Peyer's patch (tissue), 4 donors: ENCODE measurements around the gene CCDC159. TPM values are rescaled to one million over a fixed set of nuclear protein-coding genes. Genes with fewer than 3 reads are reported as not detected.
A peak's percentile ranks its signal among the peaks of the same experiment; 100 is the strongest.
"Not testable (repeated sequence)": the region's sequence is repeated elsewhere in the genome, so short reads cannot be mapped to it uniquely, and the experiment has no call there.

Source experiments
- DNase-seq, 3 donors: peaks; one replicate each; pipeline ENCODE4 v3.0.0-alpha.2; 2017 to 2019
- H3K27ac ChIP-seq, 4 donors: fragments of 200-600 bp; sonication (generic); one replicate each; pipeline ENCODE4 v1.5.1; 2016 to 2019
- H3K27me3 ChIP-seq, 2 donors: fragments of 200-600 bp; sonication (generic); one replicate each; pipeline ENCODE4 v1.5.1; 2019
- H3K36me3 ChIP-seq, 3 donors: fragments of 200-600 bp; sonication (generic); one replicate each; pipeline ENCODE4 v1.5.1; 2016 to 2019
- H3K4me1 ChIP-seq, 4 donors: fragments of 200-600 bp; sonication (generic); one replicate each; pipeline ENCODE4 v1.5.1; 2016 to 2019
- H3K4me3 ChIP-seq, 4 donors: fragments of 200-600 bp; sonication (generic); 1 replicate in 3 of 4; 2 replicates in 1 of 4; pipeline ENCODE4 v1.5.1; 2016 to 2019; ENCODE audit warnings: mild to moderate bottlenecking in 1 of 4
- H3K9me3 ChIP-seq, 4 donors: fragments of 200-600 bp; sonication (generic); one replicate each; pipeline ENCODE4 v1.5.1; 2016 to 2019; ENCODE audit warnings: mild to moderate bottlenecking in 1 of 4
- POLR2A ChIP-seq, 2 donors: fragments of 450-650 bp; IDR thresholded peaks; one replicate each; pipeline ENCODE4 v1.5.1; 2017; ENCODE audit warnings: antibody characterized with exemption in 2 of 2, mild to moderate bottlenecking in 2 of 2, moderate library complexity in 2 of 2
- total RNA-seq, 4 donors: library from RNA; depleted of rRNA; stranded (reverse); fragments of >200 nt; gene quantifications; one replicate each; pipeline ENCODE4 v1.1.0, GENCODE V29; 2016
- TF ChIP-seq, protein P1 (sequence below), 6 experiments: fragments of 450-650 bp in 4 of 6; fragments of 200-600 bp in 2 of 6; sonication (generic) in 1 of 6; IDR thresholded peaks; one replicate each; pipeline ENCODE4 v1.5.1; 2017 to 2019; ENCODE audit warnings: antibody characterized with exemption in 6 of 6, mild to moderate bottlenecking in 3 of 6, moderate library complexity in 1 of 6

CCDC159 gene
- total RNA-seq, 4 donors from 2014 or later, result 25.6 to 157 (median 65.6) TPM

DNA sequence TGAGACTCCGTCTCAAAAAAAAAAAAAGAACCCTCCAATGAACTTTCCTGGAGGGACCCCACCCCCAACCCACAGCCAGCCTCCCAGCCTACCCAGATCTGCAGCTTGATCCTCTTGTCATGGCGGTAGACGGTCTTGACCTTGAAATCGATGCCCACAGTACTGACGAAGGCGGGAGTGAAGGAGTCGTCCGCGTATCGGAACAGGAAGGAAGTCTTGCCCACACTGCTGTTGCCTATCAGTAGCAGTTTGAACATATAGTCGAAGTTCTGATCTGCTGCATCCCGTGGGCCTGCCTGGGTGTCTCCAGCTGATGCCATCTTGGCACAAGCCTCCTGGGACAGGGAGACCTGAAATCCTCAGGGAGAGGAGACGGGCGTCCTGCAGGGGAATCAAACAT lies 9.2 kb upstream of the CCDC159 start:
- no peak for TF ChIP-seq POLR2A (IDR thresholded peaks at IDR 0.05)
- TF ChIP-seq, protein P1, sequence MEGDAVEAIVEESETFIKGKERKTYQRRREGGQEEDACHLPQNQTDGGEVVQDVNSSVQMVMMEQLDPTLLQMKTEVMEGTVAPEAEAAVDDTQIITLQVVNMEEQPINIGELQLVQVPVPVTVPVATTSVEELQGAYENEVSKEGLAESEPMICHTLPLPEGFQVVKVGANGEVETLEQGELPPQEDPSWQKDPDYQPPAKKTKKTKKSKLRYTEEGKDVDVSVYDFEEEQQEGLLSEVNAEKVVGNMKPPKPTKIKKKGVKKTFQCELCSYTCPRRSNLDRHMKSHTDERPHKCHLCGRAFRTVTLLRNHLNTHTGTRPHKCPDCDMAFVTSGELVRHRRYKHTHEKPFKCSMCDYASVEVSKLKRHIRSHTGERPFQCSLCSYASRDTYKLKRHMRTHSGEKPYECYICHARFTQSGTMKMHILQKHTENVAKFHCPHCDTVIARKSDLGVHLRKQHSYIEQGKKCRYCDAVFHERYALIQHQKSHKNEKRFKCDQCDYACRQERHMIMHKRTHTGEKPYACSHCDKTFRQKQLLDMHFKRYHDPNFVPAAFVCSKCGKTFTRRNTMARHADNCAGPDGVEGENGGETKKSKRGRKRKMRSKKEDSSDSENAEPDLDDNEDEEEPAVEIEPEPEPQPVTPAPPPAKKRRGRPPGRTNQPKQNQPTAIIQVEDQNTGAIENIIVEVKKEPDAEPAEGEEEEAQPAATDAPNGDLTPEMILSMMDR (IDR thresholded peaks at IDR 0.05), result no peak
- Histone ChIP-seq H3K27ac (no peak overlapping the region), H3K4me3 (no peak overlapping the region), H3K27me3 (no peaks in the 10 kb centered on the region), H3K9me3 (no peaks in the 10 kb centered on the region), H3K4me1 (peaks cover 0 to 21% (median 9%) of the 10 kb centered on the region in 4 donors), H3K36me3 (peaks cover 0 to 39% (median 0%) of the 10 kb centered on the region in 3 donors)
- no peak for DNase-seq

GRCh38 chr19:11338121-11338520 lies 8.2 kb upstream of the CCDC159 start:
- Histone ChIP-seq H3K27me3 (no peaks in the 10 kb centered on the region), H3K4me1 (peaks cover 0 to 21% (median 9%) of the 10 kb centered on the region in 4 donors), H3K27ac (peak overlapping the region in 2 of 4 donors; percentile 76 to 79), H3K36me3 (peaks cover 0 to 33% (median 0%) of the 10 kb centered on the region in 3 donors), H3K4me3 (peak overlapping the region in 2 of 4 donors; percentile 68 to 74), H3K9me3 (no peaks in the 10 kb centered on the region)
- DNase-seq, result no peak
- TF ChIP-seq POLR2A (IDR thresholded peaks at IDR 0.05), result no peak
- TF ChIP-seq, protein P1 (IDR thresholded peaks at IDR 0.05), result no peak

DNA sequence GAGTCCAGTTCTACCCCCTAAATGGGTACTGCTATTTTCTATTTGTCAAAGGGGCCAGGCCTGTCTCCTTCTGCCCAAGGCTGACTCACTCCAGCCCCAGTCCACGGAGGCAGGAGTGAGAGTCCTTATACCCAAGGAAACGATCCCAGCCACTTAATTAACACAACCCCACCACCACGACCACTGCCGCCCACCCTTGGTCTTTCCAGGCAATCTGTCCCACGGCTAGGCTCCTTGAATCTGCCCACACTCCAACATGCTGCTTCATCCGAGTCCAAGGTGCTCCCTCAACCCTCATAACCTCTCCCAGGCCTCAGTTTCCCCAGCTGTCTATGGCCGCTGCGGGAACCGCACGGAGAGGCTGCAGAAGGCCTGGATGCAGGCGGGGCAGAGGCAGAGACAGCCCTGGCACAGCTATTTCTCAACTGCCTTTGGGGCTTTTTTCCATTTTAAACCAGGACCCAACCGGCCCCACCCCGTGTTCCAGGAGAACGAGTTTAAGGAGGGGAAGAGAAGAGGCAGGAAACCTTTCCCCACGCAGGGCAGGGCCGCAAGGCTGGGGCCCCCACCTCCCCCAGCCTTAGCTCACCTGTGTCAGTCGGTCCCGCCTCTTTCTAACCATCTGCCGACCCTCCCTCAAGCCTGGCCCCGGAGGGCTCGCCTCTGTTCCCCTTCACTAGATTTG lies 7.6 kb upstream of the CCDC159 start:
- H3K4me3 ChIP-seq, result peak overlapping the region; percentile 61 to 74 (median 66)
- H3K4me1 ChIP-seq, result peaks cover 0 to 26% (median 9%) of the 10 kb centered on the region in 4 donors
- H3K9me3 ChIP-seq, result no peaks in the 10 kb centered on the region
- TF ChIP-seq, protein P1 (IDR thresholded peaks at IDR 0.05), result no peak
- no peak for TF ChIP-seq POLR2A (IDR thresholded peaks at IDR 0.05)
- no peaks in the 10 kb centered on the region for H3K27me3 ChIP-seq
- H3K36me3 ChIP-seq, result peaks cover 0 to 27% (median 0%) of the 10 kb centered on the region in 3 donors
- peak overlapping the region; percentile 55 to 79 (median 78) for H3K27ac ChIP-seq
- no peak for DNase-seq

- Histone ChIP-seq H3K36me3 (peaks cover 0 to 22% (median 0%) of the 10 kb centered on the region in 3 donors), H3K9me3 (no peaks in the 10 kb centered on the region), H3K4me1 (peaks cover 0 to 33% (median 11%) of the 10 kb centered on the region in 4 donors), H3K27ac (peak within 1 kb of the TSS; percentile 55 to 79 (median 78)), H3K4me3 (peak within 1 kb of the TSS; percentile 61 to 74 (median 66)), H3K27me3 (no peaks in the 10 kb centered on the region)
- peak; percentile 84 to 95 (median 92) for DNase-seq
- peak; percentile 24 to 46 for TF ChIP-seq POLR2A (IDR thresholded peaks at IDR 0.05)
- TF ChIP-seq, protein P1 (IDR thresholded peaks at IDR 0.05), result no peak
Measured at GRCh38 chr19:11339254-11340098, 6.8 kb upstream of the CCDC159 start, which contains the start of gene RAB3D. RAB3D (minus strand) TSS chr19:11339657; CDS start chr19:11337399, 2,258 bp downstream.

- peak overlapping the region; percentile 55 to 79 (median 78) for H3K27ac ChIP-seq
- not testable (repeated sequence) for H3K27me3 ChIP-seq, DNase-seq, H3K9me3 ChIP-seq
- peak overlapping the region in 2 of 4 donors; percentile 65 to 68 for H3K4me3 ChIP-seq
- peaks cover 0 to 39% (median 13%) of the 10 kb centered on the region in 4 donors for H3K4me1 ChIP-seq
- H3K36me3 ChIP-seq, result peaks cover 0 to 16% (median 0%) of the 10 kb centered on the region in 3 donors
Measured at GRCh38 chr19:11340099-11340467, 6.2 kb upstream of the CCDC159 start.
